Inferior parietal cortex (tissue), 1 donor: ENCODE results near the gene PGAP2.
A peak's percentile ranks its signal among the peaks of the same experiment; 100 is the strongest.

Experiments
- DNase-seq: peaks from one replicate; pipeline ENCODE4 v3.0.0-alpha.2; 2016; ENCODE audit errors: extremely low spot score

PGAP2 gene

GRCh38 chr11:3831378-3832239 is 23.2 kb downstream of the PGAP2 start:
- no peak for DNase-seq

DNA sequence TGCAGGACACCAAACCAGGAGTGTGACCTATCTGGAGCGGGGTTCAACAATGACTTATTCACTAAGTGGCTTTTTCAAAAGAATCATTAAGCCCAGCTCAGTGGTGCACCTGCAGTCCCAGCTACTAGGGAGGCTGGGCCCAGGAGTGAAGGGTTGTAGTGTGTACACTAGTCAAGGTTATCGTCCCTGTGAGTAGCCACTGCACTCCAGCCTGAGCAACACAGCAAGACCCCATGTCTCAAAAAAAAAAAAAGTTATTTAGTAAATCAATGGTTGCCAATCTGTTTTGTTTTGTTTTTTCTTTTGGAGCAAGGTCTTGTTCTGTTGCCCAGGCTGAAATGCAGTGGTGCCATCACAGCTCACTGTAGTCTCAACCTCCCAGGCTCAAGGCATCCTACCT is 24.5 kb downstream of the PGAP2 start:
- DNase-seq: no peak

- DNase-seq: no peak
Measured at GRCh38 chr11:3833449-3833848, 25.1 kb downstream of the PGAP2 start.

DNA sequence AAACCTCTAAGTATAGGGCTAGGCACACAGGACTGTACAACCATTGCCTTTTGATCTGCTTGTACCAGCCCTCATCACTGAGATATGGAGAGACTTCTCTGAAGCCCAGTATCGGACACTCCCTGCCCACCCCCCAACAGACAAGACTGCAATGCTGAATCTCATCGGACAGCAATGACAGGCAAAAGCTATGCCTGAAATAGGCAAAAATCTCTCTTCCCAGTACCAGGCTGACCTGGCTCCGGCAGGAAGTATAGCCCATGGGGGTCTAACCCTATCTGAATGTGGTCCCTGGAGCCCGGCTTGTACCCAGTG is 25.9 kb downstream of the PGAP2 start:
- DNase-seq: no peak

DNA sequence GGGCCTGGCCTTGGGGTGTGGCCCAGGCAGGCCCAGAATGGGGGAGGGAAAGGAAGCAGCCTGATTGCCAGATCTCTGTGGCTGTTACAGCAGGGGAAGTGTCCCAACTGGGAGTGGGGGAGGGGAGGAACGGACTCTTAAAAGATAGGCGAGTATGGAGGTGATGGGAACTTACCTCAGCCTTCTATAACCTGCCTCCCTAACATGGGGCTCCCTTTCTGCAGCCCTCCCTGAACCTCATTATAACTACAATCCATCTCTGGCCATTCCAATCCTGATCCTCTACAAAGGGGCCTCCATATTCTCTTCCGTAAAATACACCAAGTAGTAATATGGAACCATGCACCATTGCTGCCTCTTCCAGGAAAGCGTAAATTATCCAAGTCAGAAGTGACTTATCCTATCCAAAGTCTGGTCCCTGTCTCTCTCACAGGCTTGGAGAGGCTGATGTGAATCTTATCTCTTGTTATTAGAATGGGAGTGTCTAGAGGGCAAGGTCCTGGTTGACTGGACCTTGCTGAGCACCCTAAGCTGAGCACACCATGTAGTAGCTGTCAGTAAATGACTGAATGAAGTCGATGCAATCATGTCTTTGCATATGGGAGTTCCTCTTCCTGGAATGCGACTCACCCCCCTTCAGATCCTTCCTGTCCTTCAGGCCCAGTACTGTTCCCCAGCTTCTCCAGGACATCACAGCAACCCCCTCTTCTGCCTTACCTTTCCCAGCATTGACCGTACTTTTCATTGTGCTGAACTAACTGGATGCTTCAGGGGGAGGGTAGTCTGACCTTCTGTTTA is 26.5 kb downstream of the PGAP2 start:
- DNase-seq: no peak

- DNase-seq: no peak
Measured at GRCh38 chr11:3835751-3836150, 27.4 kb downstream of the PGAP2 start.

- DNase-seq: no peak
Measured at GRCh38 chr11:3836903-3837302, 28.5 kb downstream of the PGAP2 start.

- no peak for DNase-seq
Measured at GRCh38 chr11:3837793-3838192, 29.4 kb downstream of the PGAP2 start.

GRCh38 chr11:3838504-3838903 is 30.1 kb downstream of the PGAP2 start:
- no peak for DNase-seq

DNA sequence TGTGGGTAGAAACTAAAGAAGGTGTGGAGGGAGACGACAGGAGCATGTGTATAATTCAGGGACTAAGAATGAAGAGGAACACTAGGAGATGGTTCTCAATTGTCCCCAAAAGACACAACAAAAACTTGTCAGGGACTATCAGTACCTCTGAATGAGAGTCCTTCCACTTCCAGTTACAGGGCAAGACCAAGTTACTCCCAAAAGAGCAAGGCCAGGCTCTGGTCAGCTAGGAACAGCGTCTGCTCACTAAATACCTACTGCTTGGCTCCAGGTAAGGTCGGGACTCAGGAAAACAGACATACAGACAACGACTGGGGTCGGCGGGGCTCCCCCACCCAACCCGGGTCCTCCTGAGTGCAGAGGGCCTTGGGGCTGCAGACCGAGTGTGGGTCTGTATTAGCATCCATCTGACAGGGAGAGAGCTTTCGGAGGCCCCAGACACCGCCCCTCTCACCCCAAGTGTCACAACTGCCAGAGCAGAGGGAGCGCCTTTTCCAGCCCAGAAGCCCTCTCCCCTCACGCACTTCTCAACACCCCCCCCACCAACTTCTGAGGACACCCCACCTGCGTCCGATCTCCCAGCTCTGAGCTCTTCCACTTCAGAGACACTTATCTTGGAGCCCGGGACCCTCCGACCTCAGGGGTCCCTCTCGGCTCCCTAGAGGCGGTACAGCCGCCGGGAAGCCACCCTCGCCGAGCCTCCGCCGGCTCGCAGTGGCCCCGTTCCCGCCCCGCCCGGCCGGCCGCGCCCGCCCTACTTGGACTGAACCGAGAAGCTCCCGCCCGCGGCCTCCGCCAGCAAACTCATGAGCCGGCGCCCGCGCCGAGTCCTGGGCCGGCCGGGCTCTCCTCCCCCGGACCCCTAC is 31.9 kb downstream of the PGAP2 start:
- no peak for DNase-seq

- no peak for DNase-seq
Measured at GRCh38 chr11:3840870-3841425, 32.6 kb downstream of the PGAP2 start, which contains the start of gene RHOG. Gene RHOG, minus strand, starts transcription at chr11:3840959. Its CDS starts 12,821 bp downstream, at chr11:3828138.

DNA sequence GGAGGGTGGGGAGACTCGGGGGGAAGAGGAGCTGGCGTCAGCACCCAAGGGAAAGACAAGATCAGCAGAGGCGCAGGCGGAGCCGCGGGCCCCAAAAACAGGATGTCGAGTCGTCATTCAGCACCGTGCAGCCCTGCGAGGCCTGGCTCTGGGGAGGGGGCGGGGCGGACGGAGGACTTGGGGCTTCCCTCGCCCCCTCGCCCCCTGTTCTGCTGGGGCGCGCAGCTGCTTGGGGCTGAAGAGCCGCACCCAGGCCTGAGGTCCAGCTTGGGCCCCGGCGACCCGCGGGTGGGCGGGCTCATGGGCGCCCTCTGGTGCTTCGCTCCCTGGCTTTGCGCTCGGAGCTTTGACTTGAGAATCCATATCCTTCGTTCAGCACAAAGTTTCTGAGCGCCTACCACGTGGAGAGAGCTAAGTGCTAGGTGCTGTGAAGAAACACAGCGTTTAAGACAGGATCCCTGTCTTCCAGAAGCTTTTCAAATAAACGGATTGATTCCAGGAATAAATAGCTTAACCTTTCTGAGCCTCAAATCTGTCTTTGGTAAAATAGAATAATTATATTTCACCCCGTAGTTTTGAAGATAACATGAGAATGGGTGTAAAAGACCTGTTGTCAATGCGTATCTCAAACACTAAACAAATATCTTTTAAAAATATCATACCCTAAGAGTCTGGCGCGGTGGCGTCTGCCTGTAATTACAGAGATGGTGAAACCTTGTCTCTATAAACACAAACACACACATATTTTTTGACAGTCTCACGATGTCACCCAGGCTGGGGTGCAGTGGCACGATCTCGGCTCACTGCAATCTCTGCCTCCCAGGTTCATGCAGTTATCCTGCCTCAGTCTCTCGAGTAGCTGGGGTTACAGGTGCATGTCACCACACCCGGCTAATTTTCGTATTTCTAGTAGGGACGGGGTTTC is 33.3 kb downstream of the PGAP2 start:
- peak; percentile 86 for DNase-seq

DNA sequence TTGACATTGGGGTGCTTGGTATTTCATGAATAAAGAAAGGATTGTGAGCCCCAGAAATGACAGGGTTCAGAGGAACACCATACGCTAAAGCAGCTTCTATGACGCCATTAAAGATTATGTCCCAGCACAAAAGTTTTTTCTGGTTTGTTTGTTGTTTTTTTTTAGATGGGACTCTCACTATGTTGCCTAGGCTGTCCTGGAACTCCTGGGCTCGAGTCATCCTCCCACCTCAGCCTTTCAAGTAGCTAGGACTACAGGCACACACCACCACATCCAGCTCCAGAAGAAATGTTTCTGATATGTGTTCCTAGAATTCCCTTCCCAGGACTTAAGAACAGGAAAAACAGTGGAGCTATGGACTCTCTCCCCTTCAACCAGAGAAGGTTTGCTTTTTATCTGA is 35.0 kb downstream of the PGAP2 start:
- no peak for DNase-seq

DNA sequence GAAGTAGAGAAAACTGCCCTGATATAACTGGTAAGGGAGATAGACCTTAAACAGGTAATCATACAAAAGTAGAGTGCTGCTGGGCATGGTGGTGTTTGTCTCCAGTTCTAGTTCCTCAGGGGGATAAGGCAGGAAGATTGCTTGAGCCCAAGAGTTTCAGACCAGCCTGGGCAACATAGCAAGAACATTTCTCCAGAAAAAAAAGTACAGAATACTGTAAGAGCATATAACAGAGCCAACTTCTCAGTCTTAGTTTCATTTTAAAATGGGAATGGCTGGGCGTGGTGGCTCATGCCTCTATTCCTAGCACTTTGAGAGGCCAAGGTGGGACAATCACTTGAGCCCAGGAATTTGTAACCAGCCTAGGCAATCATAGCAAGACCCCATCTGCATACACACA is 36.9 kb downstream of the PGAP2 start:
- DNase-seq: no peak

DNA sequence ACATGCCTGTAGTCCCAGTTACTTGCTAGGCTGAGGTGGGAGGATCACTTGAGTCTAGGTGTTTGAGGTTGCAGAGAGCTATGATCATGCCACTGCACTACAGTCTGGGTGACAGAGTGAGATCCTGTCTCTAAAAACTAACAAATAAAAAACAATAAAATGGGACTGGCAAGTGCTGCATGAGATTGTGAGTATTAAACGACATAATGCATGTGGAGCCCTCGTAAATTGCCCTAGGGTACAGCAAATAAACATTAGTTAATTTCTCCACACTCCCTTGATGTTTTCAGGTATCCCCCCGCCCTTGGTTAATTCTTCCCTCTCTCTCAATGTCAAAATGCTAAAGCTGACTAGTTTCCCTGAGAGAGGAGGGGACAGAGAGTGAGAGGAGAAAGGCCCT is 37.3 kb downstream of the PGAP2 start:
- no peak for DNase-seq

- peak; percentile 78 for DNase-seq
Measured at GRCh38 chr11:3849297-3849874, 41.0 kb downstream of the PGAP2 start.

- DNase-seq: no peak
Measured at GRCh38 chr11:3853545-3853842, 45.1 kb downstream of the PGAP2 start.

GRCh38 chr11:3853899-3854659 is 45.7 kb downstream of the PGAP2 start:
- no peak for DNase-seq

- DNase-seq: no peak
Measured at GRCh38 chr11:3854660-3854976, 46.3 kb downstream of the PGAP2 start.
